ENCODE results near the gene SLC31A1.
"Not testable (repeated sequence)": the region's sequence is repeated elsewhere in the genome, so short reads cannot be mapped to it uniquely, and the experiment has no call there.

The SLC31A1 gene

DNA sequence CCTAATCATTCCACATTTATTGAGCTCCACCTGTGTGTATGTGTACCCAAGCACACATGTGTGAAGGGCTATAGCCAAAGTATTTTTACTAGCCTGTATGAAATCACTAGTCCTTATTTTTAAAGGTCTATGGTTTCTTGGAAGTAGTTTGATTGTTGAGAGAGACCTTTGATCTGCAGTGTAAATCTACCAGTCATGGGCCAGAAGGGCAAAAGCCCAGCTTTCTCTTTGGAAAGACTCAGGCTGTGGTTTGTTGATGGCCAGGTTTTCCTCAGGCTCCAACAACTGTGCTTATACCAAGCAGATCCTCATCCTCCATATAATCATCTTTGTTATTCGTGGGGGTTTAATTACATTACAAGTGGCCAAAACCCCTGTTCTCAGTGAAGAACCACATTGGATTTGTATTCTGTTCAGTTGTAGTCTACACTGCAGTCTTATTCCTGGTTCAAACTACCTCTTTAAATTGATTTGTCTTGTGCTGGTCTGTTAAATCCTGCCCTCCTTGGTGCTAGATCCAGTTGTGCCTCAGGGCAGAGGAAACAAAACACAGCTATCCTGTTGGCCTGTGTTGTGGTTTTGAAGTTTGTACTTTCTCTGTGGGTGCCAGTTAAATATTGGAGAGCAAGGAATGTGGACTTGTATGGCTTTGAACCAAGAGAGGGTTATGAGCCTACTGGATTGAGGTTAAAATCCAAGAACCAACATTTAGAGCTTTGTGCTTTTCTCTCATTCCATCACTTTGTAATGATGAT is 40.8 kb downstream of the SLC31A1 start:
- DNase-seq (ENCODE audit: low read depth, low spot score): peak; percentile 15

DNA sequence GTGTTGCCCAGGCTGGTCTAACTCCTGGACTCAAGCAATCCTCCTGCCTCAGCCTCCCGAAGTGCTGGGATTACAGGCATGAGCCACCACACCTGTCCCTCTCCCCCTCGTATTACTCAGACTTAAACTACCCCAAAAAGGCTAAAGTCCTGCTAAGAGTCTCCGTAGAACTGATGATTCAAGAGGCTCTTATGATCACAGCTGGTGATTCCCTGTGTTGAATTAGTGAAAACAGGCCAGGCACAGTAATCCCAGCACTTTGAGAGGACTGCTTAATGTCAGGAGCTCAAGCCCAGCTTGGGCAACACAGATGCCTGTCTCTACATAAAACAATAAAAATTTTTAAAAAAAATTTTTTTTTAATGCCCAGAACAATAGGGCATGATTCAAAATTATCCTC is 44.8 kb downstream of the SLC31A1 start:
- no peak for DNase-seq (ENCODE audit: low read depth, low spot score)

DNA sequence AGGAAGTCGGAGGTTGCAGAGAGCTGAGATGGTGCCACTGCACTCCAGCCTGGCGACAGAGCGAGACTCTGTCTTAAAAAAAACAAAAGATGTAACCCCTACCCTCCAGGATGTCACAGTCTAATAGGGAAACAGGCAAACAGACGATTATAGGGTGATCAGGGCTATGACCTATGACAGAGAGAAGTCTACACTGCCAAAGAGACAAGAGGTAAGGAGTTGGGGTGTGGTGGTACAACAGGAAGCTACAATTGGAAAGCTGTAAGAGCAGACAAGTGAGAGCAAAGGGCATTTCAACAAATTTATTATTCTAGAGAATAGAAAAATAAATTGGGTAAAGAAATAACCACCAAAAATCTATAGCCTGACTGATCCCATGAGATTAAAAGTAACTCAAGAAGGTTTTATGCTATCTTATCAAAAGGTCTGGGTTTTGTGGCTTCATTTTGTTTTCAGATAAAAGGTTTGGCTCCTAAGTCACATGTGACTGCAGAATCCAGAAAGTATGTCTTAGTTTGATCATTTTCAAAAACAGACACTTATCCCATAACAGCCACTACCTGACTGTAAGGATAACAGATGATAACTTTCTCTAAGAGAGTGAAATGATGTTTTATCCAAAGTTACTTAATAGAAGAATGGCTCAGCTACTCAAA is 46.7 kb downstream of the SLC31A1 start:
- no peak for DNase-seq (ENCODE audit: low read depth, low spot score)

DNA sequence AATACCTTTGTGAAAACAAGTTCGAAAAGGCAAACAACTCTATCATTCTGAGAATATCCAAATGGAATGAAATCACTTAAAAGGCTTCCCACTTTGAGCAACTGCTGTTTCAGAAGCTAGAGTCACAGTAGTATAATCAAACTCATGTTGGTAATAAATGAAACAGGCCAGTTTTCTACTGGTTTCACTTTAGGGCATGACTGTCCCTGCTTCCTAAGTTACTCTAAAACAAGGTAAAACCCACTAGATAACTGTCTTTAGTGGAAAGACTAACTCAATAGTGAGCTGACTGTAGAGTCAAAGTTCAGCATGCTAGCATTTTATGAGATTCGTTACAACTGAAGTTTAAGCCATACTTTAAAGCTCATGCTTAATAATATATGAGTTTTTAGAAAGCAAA is 48.0 kb downstream of the SLC31A1 start:
- no peak for DNase-seq (ENCODE audit: low read depth, low spot score)

DNA sequence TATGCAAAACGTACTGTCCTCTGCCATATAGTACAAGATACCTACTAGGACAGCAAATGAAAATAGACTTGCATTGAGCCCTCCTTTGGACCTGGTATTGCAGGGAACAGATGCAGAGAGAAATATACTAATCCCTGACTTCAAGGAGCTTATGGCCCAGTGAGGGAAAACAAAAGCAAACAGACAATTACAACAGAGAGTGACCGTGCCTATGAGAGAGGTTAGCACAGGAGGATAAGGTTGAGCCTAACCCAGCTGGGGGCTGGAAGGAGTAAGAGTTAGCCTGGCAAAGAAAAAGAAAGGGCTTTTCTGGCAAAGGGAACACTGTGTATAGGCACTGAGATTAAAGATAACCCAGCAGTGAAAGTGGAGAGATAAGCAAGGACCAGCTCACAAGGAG is 48.5 kb downstream of the SLC31A1 start:
- no peak for DNase-seq (ENCODE audit: low read depth, low spot score)

DNA sequence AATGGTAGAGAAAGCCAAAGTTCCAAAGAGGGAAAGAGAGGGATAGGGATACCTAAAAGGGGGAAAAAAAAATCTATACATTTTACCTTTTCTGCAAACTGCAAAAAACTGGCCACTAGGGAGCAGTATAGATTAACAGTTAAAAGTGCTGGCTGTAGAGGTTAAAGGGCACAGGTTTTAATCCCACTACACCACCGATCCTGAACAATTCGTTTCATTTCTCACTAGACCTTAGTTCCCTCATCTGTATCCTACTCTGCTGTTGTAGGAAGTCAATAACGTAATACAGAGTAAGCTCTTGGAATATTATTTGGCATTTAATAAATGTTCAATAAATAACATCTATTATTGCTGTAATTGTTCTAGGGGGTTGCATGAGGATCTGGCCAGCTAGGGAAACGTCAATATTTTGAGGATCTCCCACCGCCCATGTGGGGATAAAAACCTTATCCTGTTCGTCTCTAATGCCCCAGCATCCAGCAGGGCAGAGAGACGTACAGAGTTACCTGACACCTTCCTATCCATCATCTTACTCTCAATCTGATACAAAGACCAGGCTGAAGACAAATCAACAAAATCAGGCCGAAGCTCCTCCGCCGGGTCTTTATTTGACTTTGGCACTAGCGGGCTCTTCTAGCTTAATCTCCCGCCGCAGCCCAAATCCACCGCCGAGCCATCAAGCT is 53.3 kb downstream of the SLC31A1 start:
- DNase-seq (ENCODE audit: low read depth, low spot score): peak; percentile 58

DNA sequence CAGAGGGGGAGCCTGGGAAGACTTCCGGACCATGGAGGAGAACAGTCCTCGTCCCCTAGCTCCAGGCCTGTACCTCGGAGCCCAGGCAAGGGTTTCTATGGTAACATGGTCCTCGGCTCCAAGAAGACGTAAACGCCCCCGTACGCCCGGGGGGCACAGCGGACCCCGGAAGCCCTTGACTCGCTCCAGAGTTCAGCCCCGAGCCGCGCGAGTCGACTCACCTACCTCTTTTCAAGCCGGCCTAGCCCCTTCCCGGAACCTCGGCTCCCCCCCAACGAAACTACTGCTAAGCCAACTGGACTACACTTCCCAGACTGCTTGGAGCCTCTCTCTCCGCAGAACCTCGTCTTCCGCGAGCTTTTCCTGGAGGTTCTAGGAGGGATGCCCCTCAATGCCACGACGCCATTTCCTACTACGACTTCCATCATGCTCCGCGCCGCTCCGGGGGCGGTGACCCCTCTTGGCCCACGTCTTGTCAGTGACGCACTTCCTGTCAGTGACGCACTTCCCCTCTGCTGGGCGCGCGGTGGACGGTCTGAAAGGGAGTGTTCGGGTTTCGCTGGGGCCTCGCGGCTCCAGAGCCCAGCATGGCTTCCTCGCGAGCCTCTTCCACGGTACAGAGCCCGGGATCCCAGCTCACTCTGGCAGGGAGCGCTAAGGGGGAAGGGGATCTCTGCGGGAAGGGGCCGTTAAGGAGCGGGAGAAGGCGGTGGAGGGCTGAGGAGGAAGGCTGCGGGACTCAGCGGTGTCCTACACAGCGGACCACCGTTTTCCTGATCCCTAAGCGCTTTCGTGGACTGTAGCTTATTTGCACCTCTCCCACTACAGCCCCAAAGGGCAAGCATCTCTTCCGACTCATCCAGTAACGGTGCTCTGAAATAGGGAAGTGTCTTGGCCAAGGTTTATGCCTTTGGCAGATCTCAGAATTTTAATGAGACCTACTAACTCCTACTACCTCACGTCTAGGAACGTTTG is 54.1 kb downstream of the SLC31A1 start, which contains the start of the genes CDC26 and PRPF4:
Gene CDC26 (minus strand): TSS at position 416 of the 975 bp plus-strand sequence. CDS start 3,065 bp downstream, outside the sequence.
Gene PRPF4 (plus strand): TSS at position 502 of the 975 bp plus-strand sequence. CDS start 86 bp downstream, at position 588.
- DNase-seq (ENCODE audit: low read depth, low spot score): peak; percentile 99

DNA sequence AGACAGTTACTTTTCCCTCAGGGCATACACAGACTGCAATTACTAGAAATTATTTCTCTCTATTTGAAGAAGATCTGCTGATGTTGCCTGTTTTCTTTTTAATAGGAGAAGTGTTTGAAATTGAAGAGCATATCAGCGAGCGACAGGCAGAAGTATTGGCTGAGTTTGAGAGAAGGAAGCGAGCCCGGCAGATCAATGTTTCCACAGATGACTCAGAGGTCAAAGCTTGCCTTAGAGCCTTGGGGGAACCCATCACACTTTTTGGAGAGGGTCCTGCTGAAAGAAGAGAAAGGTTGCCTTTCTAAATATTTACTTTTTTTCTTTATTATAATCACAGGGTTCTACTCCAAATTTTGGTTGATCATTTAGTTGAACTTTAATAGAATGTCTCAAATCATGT is 57.5 kb downstream of the SLC31A1 start:
- no peak for DNase-seq (ENCODE audit: low read depth, low spot score)

DNA sequence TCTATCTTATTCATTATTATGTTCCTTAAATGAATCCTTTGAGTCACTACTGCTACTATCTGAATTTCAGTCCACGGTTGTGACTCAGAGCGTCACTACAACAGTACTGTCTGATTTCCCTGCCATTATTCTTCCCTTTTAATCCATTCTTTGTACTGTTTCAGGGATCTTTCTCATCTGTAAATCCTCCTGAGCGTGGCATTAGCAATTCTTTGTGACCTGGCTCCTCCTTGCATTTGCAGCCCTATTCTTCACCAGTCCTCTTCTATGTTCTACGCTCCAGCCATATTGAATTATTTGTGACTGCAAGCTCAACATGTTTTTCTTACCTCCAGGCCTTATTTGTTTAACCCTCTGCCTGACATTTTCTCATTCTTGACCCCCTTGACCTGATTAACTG is 60.0 kb downstream of the SLC31A1 start:
- DNase-seq (ENCODE audit: low read depth, low spot score): no peak

DNA sequence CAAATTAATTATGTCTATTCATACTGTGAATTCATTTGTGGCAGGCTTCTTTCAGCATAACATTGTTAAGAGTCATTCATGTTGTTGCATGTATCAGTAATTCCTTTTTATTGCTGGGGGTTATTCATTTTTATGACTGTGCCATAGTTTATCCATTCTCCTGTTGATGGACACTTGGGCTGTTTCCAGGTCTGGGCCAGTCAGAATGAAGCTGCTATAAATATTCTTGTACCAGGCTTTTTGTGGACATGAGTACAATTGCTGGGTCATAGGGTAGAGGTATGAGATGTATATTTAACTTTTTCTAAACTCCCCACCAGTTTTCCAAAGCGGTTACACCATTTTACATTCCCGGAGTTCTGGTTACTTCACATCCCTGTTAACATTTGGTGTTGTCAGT is 67.7 kb downstream of the SLC31A1 start:
- no peak for DNase-seq (ENCODE audit: low read depth, low spot score)

DNA sequence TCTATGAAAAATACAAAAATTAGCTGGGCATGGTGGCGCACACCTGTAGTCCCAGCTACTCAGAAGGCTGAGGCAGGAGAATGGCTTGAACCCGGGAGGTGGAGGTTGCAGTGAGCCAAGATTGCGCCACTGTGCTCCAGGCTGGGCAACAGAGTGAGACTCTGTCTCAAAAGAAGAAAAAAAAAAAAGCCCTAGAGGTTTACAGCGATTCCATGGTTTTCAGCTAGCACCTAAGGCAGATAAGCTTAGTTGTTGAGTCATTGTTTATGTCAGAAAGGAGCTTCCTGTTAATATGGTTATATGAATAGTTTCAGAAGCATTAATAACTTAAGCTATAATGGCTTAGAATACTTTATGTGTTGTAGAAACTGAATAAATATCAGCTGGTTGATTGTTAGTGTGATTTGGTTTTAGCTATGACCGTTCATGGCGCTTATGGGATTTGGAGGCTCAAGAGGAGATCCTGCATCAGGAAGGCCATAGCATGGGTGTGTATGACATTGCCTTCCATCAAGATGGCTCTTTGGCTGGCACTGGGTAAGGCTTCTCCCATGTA is 68.8 kb downstream of the SLC31A1 start:
- DNase-seq (ENCODE audit: low read depth, low spot score): no peak

DNA sequence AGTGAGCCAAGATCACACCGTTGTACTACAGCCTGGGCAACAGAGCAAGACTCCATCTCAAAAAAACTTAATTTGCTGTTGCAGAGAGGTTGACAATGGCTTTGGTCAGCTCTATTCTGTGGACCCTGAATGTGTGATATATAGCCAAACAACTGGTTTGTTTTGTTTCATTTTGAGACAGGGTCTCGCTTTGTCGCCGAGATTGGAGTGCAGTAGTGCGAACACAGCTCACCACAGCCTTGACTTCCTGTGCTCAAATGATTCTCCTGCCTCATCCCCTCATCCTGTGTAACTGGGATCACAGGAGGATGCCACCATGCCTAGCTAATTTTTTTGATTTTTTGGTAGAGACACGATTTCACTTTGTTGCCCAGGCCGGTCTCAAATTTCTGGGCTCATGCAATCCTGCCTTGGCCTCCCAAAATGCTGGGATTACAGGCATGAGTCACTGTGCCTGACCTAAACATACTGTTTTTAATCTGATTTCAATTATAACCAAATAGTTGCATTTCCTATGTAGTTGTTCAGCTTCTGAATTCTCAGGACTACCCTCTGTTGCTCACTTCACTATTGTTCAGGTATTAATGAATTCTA is 72.0 kb downstream of the SLC31A1 start:
- DNase-seq (ENCODE audit: low read depth, low spot score): no peak

DNA sequence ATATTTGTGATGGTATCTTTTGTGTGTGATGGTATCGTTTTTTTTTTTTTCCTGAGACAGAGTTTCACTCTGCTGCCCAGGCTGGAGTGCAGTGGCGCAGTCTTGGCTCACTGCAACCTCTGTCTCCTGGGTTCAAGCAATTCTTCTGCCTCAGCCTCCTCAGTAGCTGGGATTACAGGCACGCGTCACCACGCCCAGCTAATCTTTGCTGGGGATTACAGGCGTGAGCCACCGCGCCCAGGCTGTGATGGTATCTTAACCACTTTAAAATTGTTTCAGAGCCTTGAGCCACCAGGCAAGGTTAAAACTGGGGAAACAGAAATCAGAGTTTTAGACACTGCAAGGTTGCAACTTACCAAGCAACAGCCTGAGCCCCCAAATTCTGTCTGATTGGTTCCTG is 74.9 kb downstream of the SLC31A1 start:
- not testable (repeated sequence) for DNase-seq (ENCODE audit: low read depth, low spot score)

DNA sequence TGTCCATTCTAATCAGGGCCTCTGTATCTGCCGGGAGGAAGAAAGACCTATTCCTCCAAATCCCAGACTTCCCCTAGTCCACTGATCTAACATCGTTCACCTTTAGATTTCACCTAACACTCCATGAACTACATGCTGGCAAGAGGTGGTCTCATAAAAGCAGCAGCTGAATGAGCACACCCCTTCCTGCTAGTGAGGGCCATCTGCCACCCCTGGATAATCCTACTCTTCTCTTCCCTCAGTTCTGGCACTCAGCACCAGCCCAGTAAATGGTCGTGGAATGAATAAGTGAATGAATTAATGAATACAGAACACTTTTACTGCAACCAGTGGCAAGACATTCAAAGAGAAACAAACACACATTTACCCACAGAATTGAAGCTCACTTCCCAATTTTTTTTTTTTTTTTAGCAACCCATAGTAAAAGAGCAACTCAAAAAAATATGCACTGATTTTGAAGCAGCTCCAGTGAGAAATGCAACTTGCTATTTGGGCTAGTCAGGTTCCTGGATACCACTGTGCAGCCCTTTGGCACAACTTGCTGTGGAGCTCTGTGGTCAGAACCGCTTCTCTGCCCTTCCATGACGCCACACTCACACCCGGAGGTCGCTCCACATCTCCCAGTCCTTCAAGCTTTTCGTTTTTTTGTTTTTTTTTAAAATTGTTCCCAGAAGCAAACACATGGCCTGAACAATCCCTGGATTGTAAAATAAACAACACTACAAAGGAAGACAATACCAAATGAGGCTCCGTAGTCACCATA is 75.6 kb downstream of the SLC31A1 start:
- DNase-seq (ENCODE audit: low read depth, low spot score): no peak

DNA sequence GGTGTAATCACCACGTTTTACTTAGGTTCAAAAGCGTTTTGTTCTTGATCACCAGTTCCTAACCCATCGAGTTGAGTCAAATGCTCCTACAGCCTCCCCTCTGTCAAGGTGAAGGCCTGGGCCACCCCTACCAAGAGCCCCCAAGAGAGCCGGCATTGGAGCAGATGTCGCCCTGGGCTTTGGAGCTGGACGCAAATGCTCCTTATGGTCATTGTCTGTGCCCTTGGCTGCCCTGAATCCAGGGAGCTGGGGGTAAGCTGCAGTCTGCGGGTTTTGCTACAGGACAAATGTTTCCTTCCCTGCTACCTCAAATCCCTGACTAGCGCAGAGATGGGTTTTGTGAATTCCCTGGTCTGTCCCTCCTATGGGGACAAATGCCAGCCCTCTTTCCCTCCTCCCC is 77.0 kb downstream of the SLC31A1 start:
- DNase-seq (ENCODE audit: low read depth, low spot score): no peak

DNA sequence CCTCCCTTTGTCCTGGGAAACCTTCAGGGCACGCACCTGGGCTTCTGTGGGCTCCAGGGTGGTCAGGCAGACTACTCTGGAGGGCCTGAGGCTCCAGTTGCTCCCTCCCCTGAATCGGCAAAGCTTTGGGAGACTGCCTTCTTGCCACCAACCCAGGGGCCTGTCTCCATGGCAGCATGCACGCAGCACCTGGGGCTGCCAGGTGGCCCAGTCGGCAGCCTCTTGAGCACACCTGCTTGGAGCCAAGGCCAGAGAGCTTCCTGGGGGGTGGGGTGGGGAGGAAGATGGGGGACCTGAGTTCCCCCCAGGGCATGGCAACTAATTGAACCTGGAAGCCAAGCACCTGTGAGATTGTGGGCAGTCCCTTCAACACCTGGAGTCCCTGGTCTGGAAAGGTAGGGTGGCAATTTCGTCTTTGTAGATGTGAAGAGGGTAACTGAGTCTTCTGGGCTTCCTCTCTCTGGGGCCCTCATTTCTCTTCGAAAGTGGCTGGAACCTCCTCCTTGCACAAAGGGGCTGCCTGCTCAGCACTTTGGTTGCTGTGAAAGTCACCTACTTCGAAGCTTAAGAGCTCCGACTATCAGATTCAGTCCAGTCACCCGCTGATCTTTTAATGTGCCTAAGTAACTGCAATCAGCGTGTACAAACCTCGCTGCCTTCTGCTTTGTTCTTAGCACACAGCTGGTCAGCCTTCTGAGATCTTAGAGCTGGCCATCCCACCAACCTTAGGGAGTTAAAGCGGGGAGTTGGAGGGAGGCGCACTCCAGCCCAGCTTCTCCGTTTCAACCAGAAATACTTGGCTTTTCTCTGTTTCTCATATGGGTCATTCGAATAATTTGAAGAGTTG is 77.8 kb downstream of the SLC31A1 start:
- DNase-seq (ENCODE audit: low read depth, low spot score): peak; percentile 36

DNA sequence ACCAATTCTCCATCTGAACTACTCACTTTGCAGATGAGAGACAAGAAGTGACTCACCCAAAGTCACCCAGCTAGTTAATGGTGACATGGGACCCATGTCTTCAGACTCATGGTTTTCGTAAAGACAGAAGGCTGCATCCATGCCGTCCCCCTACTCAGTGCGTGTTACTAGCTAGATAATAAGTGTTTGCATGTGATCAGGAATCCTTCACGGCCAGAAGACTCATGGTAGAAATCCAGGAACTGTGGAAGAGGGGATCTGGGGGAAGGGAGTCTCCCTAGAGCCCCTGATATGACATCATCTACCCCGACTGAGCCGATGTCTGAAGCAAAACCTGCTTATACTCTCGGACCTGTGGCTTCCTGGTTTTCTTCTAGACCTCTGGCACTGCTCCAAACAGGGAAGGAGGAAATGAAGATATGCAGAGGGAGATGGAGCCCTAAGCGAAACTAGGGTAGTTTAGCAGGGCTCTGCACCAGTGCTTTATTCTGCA is 78.5 kb downstream of the SLC31A1 start:
- no peak for DNase-seq (ENCODE audit: low read depth, low spot score)

DNA sequence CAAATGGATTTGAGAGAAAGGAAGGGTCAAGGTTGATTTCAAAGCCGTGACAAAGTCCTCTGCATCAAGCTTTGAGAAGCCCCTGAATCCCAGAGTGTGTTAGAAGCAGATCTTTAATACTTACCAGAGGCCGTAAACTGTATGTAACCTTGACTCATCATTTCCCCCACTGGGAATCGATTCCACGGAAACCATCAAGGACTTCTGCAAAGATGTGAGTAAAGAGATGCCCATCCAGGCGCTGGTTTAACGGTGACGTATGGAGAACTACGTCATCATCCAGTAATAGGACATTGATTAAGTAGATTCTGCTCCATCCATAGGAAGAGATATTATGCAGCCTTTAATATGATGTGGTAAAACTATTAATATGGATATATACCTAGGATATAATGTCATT is 80.2 kb downstream of the SLC31A1 start:
- DNase-seq (ENCODE audit: low read depth, low spot score): no peak
